KOPT-K1 (cell line): ENCODE data around the gene CFTR.

Experiments
- H3K27ac ChIP-seq: fragments of 200-600 bp; sonication (generic); 2 replicates; pipeline ENCODE4 v1.5.1; 2016; ENCODE audit warnings: antibody characterized with exemption, mild to moderate bottlenecking, low read depth, low read length; ENCODE audit not compliant: poor library complexity, severe bottlenecking
- H3K36me3 ChIP-seq: fragments of 200-600 bp; sonication (generic); 2 replicates; pipeline ENCODE4 v1.5.1; 2017; ENCODE audit warnings: antibody characterized with exemption, mild to moderate bottlenecking, low read length, moderate library complexity; ENCODE audit not compliant: insufficient read depth
- H3K9me3 ChIP-seq: fragments of 200-600 bp; sonication (generic); 2 replicates; pipeline ENCODE4 v1.5.1; 2017; ENCODE audit warnings: antibody characterized with exemption, low read length, mild to moderate bottlenecking; ENCODE audit not compliant: insufficient read depth, poor library complexity, severe bottlenecking

The CFTR gene

DNA sequence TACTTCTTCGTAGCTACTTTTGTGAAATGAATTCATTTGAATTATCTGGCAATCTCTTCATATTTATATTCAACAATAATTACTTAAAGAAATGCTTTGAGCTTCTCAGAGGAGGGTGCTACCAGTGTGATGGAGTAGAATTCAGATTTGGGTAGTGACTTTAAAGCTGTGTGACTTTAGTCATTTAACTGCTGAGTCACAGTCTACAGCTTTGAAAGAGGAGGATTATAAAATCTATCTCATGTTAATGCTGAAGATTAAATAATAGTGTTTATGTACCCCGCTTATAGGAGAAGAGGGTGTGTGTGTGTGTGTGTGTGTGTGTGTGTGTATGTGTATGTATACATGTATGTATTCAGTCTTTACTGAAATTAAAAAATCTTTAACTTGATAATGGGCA lies 68.2 kb downstream of the CFTR start:
- no peak overlapping the region for H3K27ac ChIP-seq

DNA sequence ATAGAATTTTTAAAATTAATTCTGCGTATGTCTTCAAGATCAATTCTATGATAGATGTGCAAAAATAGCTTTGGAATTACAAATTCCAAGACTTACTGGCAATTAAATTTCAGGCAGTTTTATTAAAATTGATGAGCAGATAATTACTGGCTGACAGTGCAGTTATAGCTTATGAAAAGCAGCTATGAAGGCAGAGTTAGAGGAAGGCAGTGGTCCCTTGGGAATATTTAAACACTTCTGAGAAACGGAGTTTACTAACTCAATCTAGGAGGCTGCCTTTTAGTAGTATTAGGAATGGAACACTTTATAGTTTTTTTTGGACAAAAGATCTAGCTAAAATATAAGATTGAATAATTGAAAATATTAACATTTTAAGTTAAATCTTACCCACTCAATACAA lies 70.8 kb downstream of the CFTR start:
- H3K9me3 ChIP-seq, result peaks cover 9% of the 10 kb centered on the region
- H3K27ac ChIP-seq, result no peak overlapping the region
- H3K36me3 ChIP-seq, result no peaks in the 10 kb centered on the region

More for the DNA sequence above, 68.2 kb downstream of the CFTR start:
- H3K36me3 ChIP-seq, result no peaks in the 10 kb centered on the region
- peaks cover 15% of the 10 kb centered on the region for H3K9me3 ChIP-seq

DNA sequence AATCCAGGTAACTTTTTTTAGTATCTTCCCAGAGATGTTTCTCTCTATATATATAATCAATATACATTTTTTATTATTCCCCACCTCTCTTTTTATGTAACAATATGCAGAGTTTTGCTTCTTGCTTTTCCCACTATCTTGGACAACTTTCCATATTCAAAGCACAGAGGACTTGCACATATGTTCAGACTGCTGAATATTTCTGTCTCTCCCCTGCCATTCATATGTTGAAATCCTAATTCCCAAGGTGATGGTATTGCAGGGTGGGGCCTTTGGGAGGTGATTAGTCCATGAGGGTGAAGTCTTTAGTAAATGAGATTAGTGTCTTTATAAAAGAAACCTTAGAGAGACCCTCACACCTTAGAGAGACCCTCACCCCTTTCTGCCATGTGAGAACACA lies 72.8 kb downstream of the CFTR start:
- Histone ChIP-seq H3K27ac (no peak overlapping the region), H3K36me3 (no peaks in the 10 kb centered on the region), H3K9me3 (peaks cover 14% of the 10 kb centered on the region)

DNA sequence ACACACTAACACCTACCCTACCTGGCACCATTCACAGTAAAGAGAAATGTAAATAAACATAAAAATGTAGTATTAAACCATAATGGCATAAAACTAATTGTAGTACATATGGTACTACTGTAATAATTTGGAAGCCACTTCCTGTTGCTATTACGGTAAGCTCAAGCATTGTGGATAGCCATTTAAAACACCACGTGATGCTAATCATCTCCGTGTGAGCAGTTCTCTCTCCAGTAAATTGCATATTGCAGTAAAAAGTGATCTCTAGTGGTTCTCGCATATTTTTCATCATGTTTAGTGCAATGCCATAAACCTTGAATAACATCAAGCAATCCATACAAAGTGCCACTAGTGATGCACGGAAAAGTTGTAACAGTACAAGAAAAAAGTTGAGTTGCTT lies 75.4 kb downstream of the CFTR start:
- H3K36me3 ChIP-seq, result no peaks in the 10 kb centered on the region
- H3K9me3 ChIP-seq, result peaks cover 10% of the 10 kb centered on the region
- no peak overlapping the region for H3K27ac ChIP-seq

DNA sequence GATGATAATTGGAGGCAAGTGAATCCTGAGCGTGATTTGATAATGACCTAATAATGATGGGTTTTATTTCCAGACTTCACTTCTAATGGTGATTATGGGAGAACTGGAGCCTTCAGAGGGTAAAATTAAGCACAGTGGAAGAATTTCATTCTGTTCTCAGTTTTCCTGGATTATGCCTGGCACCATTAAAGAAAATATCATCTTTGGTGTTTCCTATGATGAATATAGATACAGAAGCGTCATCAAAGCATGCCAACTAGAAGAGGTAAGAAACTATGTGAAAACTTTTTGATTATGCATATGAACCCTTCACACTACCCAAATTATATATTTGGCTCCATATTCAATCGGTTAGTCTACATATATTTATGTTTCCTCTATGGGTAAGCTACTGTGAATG lies 79.6 kb downstream of the CFTR start:
- H3K36me3 ChIP-seq, result no peaks in the 10 kb centered on the region
- no peak overlapping the region for H3K27ac ChIP-seq
- H3K9me3 ChIP-seq, result peaks cover 10% of the 10 kb centered on the region

DNA sequence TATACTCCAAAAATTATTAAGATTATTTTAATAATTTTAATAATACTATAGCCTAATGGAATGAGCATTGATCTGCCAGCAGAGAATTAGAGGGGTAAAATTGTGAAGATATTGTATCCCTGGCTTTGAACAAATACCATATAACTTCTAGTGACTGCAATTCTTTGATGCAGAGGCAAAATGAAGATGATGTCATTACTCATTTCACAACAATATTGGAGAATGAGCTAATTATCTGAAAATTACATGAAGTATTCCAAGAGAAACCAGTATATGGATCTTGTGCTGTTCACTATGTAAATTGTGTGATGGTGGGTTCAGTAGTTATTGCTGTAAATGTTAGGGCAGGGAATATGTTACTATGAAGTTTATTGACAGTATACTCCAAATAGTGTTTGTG lies 80.2 kb downstream of the CFTR start:
- peaks cover 10% of the 10 kb centered on the region for H3K9me3 ChIP-seq
- no peaks in the 10 kb centered on the region for H3K36me3 ChIP-seq
- no peak overlapping the region for H3K27ac ChIP-seq

DNA sequence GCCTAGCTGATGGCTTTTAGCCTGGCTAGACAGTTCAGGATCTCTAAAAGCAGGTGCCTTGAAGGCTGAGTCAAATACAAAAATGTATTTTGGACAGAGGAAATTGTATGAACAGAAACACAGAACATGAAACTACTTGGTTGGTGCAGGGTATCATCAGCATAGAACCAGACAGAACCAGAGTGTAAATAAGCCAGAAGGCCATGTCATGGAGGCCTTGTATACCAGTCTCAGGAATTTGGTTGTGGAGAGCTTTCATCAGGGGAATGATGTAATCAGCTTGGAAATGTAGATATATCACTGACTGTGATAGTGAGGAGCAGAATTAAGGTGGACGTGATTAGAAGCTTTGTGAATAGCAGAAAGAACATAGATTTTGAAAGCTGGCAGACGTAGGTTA lies 82.9 kb downstream of the CFTR start:
- H3K9me3 ChIP-seq, result peaks cover 3% of the 10 kb centered on the region
- H3K27ac ChIP-seq, result peak overlapping the region; percentile 67
- H3K36me3 ChIP-seq, result no peaks in the 10 kb centered on the region

DNA sequence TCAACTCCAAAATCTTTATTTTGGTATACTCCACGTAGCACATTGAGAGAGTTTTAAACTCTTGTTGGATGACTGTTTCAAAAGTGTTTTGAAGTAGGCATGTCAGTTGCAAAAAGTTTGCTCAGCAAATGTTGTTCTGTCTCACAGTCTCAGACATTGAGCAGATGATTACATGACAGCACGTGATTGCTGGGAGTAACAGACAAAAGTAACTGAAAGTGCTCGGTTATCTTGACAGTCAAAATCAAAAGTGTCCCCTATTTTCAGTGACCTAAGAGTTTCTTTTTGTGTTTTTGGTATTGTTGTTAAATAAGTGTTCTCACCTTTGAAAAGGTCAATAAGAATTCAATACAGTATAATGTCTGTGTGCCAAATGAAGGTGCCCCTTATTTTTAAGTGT lies 84.3 kb downstream of the CFTR start:
- Histone ChIP-seq H3K36me3 (no peaks in the 10 kb centered on the region), H3K27ac (peak overlapping the region; percentile 67)

DNA sequence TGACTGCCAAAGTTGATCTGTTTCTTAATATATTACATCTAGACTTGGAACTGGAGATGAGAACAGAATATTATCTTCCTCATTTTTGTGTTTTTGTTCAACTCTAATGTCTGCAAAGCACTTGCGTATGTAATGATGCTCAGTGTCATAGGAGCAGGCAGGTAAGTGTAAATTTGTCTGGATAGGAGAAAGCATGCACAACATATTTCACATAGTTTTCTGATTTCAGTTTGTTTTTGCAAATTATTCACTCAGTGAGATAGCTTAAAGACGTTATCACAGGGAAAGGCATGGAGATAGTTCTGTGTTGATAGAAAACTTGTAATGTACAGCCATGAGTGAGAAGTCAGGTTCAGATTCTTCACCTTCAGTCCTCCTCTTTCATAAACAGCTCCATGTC lies 84.8 kb downstream of the CFTR start:
- Histone ChIP-seq H3K27ac (peak overlapping the region; percentile 67), H3K36me3 (no peaks in the 10 kb centered on the region), H3K9me3 (peaks cover 12% of the 10 kb centered on the region)

More for the DNA sequence above, 84.3 kb downstream of the CFTR start:
- H3K9me3 ChIP-seq, result peaks cover 12% of the 10 kb centered on the region

DNA sequence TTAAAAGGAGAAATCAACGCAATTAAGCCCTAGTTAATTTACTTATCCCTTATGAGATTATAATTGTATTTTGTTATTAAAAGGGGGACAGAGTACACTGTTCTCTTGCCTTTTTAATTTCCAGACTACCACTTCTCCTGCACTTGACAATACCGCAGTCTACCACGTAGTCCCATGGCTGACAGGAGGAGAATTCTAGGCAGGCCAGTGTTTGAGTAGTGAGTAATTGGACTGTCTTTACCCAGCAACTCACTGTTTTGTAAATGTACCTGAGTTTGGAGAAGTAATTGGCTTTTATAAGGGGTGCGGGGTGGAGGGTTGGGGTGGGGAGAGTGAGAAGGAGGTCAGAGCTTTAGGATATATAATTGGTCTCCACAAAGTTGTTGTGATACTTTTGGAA lies 85.4 kb downstream of the CFTR start:
- Histone ChIP-seq H3K27ac (peak overlapping the region; percentile 67), H3K9me3 (peaks cover 12% of the 10 kb centered on the region), H3K36me3 (no peaks in the 10 kb centered on the region)

DNA sequence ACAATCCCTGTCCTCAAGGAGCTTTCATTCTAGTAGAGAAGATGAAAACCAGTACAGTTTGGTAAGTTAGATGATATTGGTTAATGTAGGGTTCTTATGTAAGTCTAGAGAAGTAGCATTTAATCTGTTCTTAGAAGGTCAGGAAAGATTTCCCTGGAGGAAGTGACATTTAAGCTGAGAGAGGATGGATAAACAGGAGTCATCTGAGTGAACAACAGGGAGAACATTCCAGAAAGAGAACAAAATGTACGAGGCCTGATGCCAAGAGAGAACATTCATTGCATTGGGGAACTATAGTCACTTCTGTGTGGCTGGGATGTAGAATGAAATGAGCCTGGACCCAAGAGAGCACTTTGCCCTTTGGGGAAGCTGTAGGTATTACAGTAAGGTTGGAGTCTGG lies 88.0 kb downstream of the CFTR start:
- H3K36me3 ChIP-seq, result no peaks in the 10 kb centered on the region
- peaks cover 12% of the 10 kb centered on the region for H3K9me3 ChIP-seq
- H3K27ac ChIP-seq, result no peak overlapping the region

DNA sequence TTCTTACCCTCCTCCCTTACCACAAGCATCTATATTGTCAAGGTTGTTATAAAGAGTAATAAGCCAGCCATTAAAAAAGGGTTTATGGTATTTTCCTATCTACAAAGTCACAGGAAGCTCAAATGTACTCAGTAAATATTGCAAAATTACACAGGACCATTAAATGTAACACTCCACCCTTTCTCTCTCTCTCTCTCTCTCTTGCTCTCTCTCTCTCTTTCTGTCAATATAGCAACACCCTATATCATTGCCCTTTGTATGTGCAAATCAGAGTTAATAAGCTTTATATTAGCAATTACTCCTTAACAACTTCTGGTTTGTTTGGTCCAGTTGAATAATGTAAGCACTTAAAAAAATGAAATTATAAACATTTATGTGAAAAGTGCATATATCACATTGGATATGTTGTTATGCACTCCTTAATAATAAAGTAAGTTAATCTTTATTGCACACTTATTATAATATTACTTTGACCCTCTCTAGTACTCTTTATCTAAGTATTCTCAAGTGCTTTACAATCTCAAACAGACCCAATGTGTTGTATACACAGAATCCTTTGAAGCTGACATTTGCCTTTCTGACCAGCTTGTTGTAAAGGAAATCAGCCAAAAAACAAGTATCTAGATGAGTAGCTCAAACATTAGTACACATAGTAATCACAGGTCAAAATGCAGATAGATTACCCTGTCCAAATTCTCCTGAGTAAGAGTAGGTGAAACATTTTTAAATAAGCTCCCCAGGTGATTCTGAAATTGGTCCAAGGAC lies 93.2 kb downstream of the CFTR start:
- Histone ChIP-seq H3K36me3 (no peaks in the 10 kb centered on the region), H3K9me3 (peaks cover 6% of the 10 kb centered on the region), H3K27ac (peak overlapping the region; percentile 38)

DNA sequence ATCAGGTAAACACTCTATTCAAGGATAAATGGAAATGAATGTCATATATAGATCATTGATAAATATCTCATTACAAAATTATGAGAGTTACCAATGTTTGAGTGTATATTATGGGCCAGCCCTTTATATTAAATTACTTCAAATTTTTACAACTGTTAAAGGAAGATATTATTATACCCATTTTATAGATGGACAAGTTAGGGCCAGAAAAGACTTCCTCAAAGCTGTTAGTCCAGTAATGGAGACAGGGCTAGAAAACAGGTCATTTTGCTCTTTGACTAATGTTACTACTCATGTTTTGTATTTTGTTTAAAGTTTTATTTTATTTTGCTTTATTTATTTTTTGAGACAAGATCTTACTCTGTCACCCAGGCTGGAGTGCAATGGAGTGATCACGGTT lies 101.6 kb downstream of the CFTR start:
- Histone ChIP-seq H3K36me3 (no peaks in the 10 kb centered on the region), H3K27ac (peak overlapping the region; percentile 97), H3K9me3 (peaks cover 13% of the 10 kb centered on the region)

DNA sequence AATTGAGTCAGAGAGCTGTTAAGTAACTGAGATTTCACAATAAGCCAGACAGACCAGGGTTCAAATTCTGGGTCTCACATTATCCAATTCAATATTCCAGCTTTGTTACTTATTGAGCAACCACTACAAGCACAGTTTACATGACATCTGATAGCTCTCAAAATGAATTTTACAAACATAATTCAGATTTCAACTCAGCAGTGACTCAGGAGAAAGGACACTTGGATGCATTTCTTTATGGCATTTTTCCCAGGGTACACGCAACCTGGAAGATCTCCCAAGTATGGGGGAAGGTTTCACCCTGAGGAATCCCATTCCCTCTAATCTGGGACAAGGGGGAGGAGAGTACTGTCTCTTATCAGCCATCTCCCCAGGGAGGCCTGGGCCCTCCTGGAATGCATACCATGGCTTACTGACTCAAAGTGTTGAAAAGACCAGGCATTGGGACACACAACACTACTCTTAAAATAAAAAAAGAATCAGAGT lies 102.4 kb downstream of the CFTR start:
- Histone ChIP-seq H3K36me3 (no peaks in the 10 kb centered on the region), H3K27ac (peak overlapping the region; percentile 97), H3K9me3 (peaks cover 13% of the 10 kb centered on the region)

DNA sequence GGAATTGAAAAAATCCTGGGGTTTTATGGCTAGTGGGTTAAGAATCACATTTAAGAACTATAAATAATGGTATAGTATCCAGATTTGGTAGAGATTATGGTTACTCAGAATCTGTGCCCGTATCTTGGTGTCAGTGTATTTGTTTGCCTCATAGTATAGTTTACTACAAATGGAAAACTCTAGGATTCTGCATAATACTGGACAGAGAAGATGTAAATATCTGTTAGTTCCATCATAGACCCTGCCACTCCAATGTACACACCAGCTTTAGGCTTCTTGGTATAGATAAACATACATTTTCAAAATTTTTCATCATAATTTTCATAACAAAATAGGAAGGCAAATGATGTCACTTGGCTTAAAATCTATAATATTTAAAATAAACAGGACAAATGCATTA lies 108.1 kb downstream of the CFTR start:
- Histone ChIP-seq H3K36me3 (no peaks in the 10 kb centered on the region), H3K9me3 (peaks cover 13% of the 10 kb centered on the region), H3K27ac (peak overlapping the region; percentile 97)

DNA sequence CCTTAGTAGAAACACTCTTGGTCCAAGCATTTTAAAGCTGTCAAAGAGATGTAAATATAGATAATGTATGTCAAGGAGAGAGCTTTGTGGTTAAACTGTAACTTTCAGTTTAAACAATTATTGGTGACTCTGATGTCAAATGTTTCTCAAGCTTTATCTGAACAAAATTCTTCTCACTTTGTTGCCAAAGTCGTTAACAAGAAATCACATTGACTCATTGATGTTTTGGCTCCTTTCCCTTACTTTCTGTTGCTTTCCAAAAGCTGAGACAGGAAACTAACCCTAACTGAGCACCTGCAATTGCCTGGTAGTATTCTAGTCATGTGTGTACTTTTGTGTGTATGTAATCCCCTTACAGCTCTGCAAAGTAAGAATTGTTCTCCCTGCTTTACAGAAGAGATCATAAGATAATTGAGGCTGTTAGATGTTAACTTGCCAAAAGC lies 108.5 kb downstream of the CFTR start:
- no peaks in the 10 kb centered on the region; the same call in 1 of the 2 replicates for H3K36me3 ChIP-seq
- peak overlapping the region; percentile 97 for H3K27ac ChIP-seq
- peaks cover 11% of the 10 kb centered on the region for H3K9me3 ChIP-seq
